Muscle layer of colon (tissue), 2 donors: ENCODE results near the gene ISLR.

Experiments used
- H3K27ac ChIP-seq: one replicate; pipeline ENCODE4 v1.7.0; 2013; ENCODE audit warnings: low read depth, mild to moderate bottlenecking, low read length, moderate library complexity
- H3K27me3 ChIP-seq, 2 donors: one replicate each; pipeline ENCODE4 v1.7.0; 2013; ENCODE audit warnings: low read length in 2 of 2, mild to moderate bottlenecking in 2 of 2; ENCODE audit not compliant: insufficient read depth in 2 of 2, control insufficient read depth in 1 of 2
- H3K36me3 ChIP-seq: one replicate; pipeline ENCODE4 v1.7.0; 2013; ENCODE audit warnings: mild to moderate bottlenecking, low read length; ENCODE audit not compliant: insufficient read depth
- H3K4me1 ChIP-seq: one replicate; pipeline ENCODE4 v1.7.0; 2013; ENCODE audit warnings: mild to moderate bottlenecking, low read length; ENCODE audit not compliant: insufficient read depth
- H3K4me3 ChIP-seq, 2 donors: one replicate each; pipeline ENCODE4 v1.7.0; 2013; ENCODE audit warnings: low read length in 2 of 2, low read depth in 1 of 2, mild to moderate bottlenecking in 1 of 2, moderate library complexity in 1 of 2
- H3K9ac ChIP-seq: one replicate; pipeline ENCODE4 v1.7.0; 2013; ENCODE audit warnings: low read length
- H3K9me3 ChIP-seq: one replicate; pipeline ENCODE4 v1.7.0; 2013; ENCODE audit warnings: mild to moderate bottlenecking, low read length
- donor health status: abdominal sarcoma.
- donor health status: Adenocarcinoma of cecum.

ISLR gene

GRCh38 chr15:74225928-74226327, 52.4 kb downstream of the ISLR start:
- H3K4me3 ChIP-seq: no peak overlapping the region
- no peaks in the 10 kb centered on the region for H3K4me1 ChIP-seq
- H3K27ac ChIP-seq: no peak overlapping the region
- H3K36me3 ChIP-seq: no peaks in the 10 kb centered on the region
- H3K27me3 ChIP-seq: peaks cover 0 to 23% of the 10 kb centered on the region in 2 donors
- H3K9me3 ChIP-seq: no peaks in the 10 kb centered on the region
- no peak overlapping the region for H3K9ac ChIP-seq
